Measurements from ENCODE around the gene CCDC122. TPM values are rescaled to one million over a fixed set of nuclear protein-coding genes. Genes with fewer than 3 reads are reported as not detected.
"Not testable (repeated sequence)": the region's sequence is repeated elsewhere in the genome, so short reads cannot be mapped to it uniquely, and the experiment has no call there.

Gene CCDC122
- polyA plus RNA-seq, 3 donors from 2014 or later: 0.84 to 6.9 (median 2.7) TPM

- DNase-seq: no peak
- Mint-ChIP-seq H3K9me3 (no peaks in the 10 kb centered on the region), H3K4me3 (no peak overlapping the region), H3K27me3 (ENCODE audit: low read depth in 3 of 3) (peaks cover 0 to 2% (median 1%) of the 10 kb centered on the region in 3 donors), H3K36me3 (peaks cover 0 to 4% (median 0%) of the 10 kb centered on the region in 3 donors), H3K27ac (no peak overlapping the region), H3K4me1 (no peaks in the 10 kb centered on the region)
These were observed 17.7 kb downstream of the CCDC122 start for GRCh38 chr13:43861863-43862262.

- Mint-ChIP-seq H3K4me3 (no peak overlapping the region), H3K36me3 (peaks cover 18 to 54% (median 34%) of the 10 kb centered on the region in 3 donors), H3K27ac (no peak overlapping the region), H3K4me1 (no peaks in the 10 kb centered on the region), H3K27me3 (ENCODE audit: low read depth in 3 of 3) (peaks cover 2 to 5% (median 3%) of the 10 kb centered on the region in 3 donors), H3K9me3 (peaks cover 40 to 61% (median 52%) of the 10 kb centered on the region in 6 donors)
- no peak for DNase-seq
These were observed 26.6 kb downstream of the CCDC122 start for GRCh38 chr13:43852923-43853404.

DNA sequence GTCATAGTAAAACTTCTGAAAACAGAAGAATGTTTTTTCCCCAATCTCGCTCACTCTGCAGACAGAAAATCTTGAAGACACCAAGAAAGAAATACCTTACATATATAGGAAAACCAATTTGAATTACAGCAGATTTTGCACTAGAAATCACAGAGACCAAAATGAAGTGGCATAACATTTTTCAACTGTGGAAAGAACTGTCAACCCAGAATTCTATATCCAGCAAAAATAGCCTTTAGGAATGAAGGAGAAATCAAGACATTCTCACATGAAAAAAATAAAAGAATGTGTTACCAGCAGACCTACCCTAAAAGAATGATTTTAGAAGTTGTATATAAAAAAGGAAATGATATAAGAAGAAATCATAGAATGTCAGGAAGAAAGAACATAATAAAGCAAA lies 28.7 kb downstream of the CCDC122 start:
- Mint-ChIP-seq H3K27me3 (ENCODE audit: low read depth in 3 of 3) (peaks cover 2 to 5% (median 3%) of the 10 kb centered on the region in 3 donors), H3K9me3 (peaks cover 40 to 61% (median 52%) of the 10 kb centered on the region in 6 donors), H3K36me3 (peaks cover 18 to 54% (median 34%) of the 10 kb centered on the region in 3 donors)

DNA sequence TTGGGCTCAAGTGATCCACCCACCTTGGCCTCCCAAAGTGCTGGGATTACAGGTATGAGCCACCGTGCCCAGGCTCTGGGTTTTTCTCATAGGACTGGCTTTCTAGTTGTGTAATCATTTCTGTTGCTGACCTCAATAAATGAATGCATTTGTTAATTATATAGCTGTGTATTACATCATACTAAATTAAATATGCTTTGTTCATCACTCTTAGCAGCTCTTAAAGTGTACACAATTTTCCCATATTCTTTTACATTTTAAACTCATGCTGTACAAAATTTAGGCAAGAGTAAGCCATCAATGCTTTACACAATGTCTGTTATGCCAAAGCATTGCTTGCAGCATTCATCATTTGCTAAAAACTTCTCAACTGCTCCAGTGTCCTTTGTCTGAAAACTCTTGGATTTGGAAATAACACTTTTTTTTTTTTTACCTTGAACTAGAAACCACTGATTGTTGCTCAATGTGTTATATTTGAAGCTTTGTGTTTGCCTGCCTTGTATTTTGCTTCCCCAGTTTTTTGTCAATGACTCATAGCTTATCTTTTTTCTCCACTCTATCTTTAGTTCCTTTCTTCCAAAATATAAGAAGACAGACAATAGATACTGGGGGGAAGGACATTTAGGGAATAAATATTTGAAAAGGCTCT lies 31.4 kb downstream of the CCDC122 start:
- Mint-ChIP-seq H3K4me3 (no peak overlapping the region), H3K4me1 (no peaks in the 10 kb centered on the region), H3K9me3 (peaks cover 28 to 38% (median 33%) of the 10 kb centered on the region in 6 donors)

More for the DNA sequence above, 28.7 kb downstream of the CCDC122 start:
- Mint-ChIP-seq H3K4me1 (no peaks in the 10 kb centered on the region), H3K27ac (no peak overlapping the region), H3K4me3 (no peak overlapping the region)
- DNase-seq: no peak

DNA sequence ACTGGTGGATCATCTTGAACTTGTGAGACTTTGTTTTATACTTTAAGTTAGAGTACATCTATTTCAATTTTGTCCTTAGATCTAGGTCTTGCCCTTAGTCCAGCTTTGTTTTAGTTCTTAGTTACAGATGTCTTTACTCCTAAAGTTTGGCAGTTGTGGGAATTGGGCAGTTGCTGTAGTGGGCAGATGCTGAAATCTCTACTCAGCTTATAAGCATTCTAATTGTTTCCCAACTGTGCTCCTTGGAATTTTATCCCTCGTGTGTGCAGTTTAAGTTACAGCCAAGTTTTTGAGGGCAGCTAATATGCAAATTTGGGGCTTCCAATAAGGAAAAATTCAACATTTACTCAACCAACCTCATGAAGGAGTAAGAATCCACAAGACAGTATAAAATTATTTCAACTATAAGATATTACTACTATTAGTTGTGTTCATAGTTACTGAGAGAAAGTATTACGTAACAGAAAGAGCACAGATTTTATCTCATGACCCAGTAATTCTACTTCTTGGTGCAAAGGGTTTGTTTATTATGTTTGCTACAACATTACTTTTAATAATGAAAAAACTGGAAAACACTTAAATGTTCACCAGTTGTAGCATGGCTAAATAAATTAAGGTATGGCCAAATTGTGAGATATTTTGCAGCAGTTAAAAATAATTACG lies 32.9 kb downstream of the CCDC122 start:
- peaks cover 0 to 5% (median 4%) of the 10 kb centered on the region in 3 donors for H3K27me3 Mint-ChIP-seq (ENCODE audit: low read depth in 3 of 3)
- no peak overlapping the region for H3K4me3 Mint-ChIP-seq
- H3K4me1 Mint-ChIP-seq: peaks cover 0 to 2% of the 10 kb centered on the region in 2 donors
- peaks cover 16 to 17% (median 16%) of the 10 kb centered on the region in 3 donors for H3K36me3 Mint-ChIP-seq
- no peak for DNase-seq
- peaks cover 17 to 23% (median 19%) of the 10 kb centered on the region in 6 donors for H3K9me3 Mint-ChIP-seq
- H3K27ac Mint-ChIP-seq: no peak overlapping the region

More for the DNA sequence above, 31.4 kb downstream of the CCDC122 start:
- DNase-seq: no peak
- Mint-ChIP-seq H3K36me3 (peaks cover 21 to 30% (median 29%) of the 10 kb centered on the region in 3 donors), H3K27me3 (ENCODE audit: low read depth in 3 of 3) (peaks cover 0 to 6% (median 4%) of the 10 kb centered on the region in 3 donors), H3K27ac (no peak overlapping the region)

GRCh38 chr13:43838909-43839308 lies 40.6 kb downstream of the CCDC122 start:
- peaks cover 0 to 8% of the 10 kb centered on the region in 2 donors for H3K4me1 Mint-ChIP-seq
- no peak for DNase-seq
- peaks cover 4 to 7% (median 5%) of the 10 kb centered on the region in 3 donors for H3K27me3 Mint-ChIP-seq (ENCODE audit: low read depth in 3 of 3)
- peaks cover 0 to 9% (median 0%) of the 10 kb centered on the region in 6 donors for H3K9me3 Mint-ChIP-seq
- no peak overlapping the region for H3K27ac Mint-ChIP-seq
- no peaks in the 10 kb centered on the region for H3K36me3 Mint-ChIP-seq
- H3K4me3 Mint-ChIP-seq: no peak overlapping the region

DNA sequence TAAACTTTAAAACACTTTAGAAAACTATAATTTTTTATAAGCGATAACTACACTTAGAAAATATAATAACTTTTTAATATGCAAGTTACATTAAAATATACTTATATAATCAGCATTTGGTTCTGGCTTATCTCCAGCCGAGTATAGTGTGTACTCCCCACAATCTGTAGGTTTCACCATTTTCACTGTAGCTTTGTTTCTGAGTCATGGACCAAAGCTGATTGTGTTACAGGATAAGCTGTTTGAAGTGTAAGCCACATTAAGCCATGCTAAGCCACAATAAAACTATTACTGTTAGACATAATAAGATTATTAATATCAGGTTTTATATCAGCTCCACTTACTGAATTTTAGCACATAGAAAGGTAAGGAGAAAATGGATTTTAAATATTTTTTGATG lies 43.8 kb downstream of the CCDC122 start:
- H3K4me3 Mint-ChIP-seq: no peak overlapping the region
- peaks cover 0 to 1% (median 0%) of the 10 kb centered on the region in 6 donors for H3K9me3 Mint-ChIP-seq
- no peaks in the 10 kb centered on the region for H3K36me3 Mint-ChIP-seq
- H3K27me3 Mint-ChIP-seq (ENCODE audit: low read depth in 3 of 3): peaks cover 2 to 6% (median 2%) of the 10 kb centered on the region in 3 donors
- no peaks in the 10 kb centered on the region for H3K4me1 Mint-ChIP-seq
- DNase-seq: peak in 1 of 3 donors; percentile 0
- H3K27ac Mint-ChIP-seq: no peak overlapping the region

DNA sequence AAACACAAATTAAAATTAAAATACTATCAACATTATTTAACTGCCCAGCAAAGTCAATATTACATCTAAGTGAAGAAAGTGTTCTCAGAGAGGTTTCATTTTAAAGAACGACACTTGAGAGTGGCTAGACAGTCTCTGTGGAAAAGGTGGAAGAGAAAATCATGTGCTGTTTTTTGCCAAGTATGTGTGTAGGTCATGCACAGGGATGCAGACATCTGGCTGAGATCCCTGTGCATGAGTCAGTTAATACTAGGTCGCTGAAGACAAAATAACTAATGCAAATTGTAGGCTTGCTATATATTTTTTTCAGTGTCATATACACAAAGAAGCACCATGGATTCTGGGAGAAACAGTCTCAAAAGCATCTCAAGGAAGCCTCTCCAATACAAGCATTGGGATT lies 48.5 kb downstream of the CCDC122 start:
- Mint-ChIP-seq H3K4me3 (no peak overlapping the region), H3K27me3 (ENCODE audit: low read depth in 3 of 3) (peaks cover under 1 to 7% (median 3%) of the 10 kb centered on the region in 3 donors), H3K4me1 (no peaks in the 10 kb centered on the region), H3K36me3 (no peaks in the 10 kb centered on the region), H3K27ac (no peak overlapping the region), H3K9me3 (no peaks in the 10 kb centered on the region)
- no peak for DNase-seq

GRCh38 chr13:43830497-43830881 lies 49.1 kb downstream of the CCDC122 start:
- Mint-ChIP-seq H3K36me3 (no peaks in the 10 kb centered on the region), H3K4me1 (no peaks in the 10 kb centered on the region), H3K27me3 (ENCODE audit: low read depth in 3 of 3) (peaks cover 1 to 9% (median 3%) of the 10 kb centered on the region in 3 donors), H3K27ac (no peak overlapping the region), H3K9me3 (no peaks in the 10 kb centered on the region), H3K4me3 (no peak overlapping the region)
- no peak for DNase-seq

- H3K9me3 Mint-ChIP-seq; H3K27me3 Mint-ChIP-seq (ENCODE audit: low read depth in 3 of 3); DNase-seq; H3K27ac Mint-ChIP-seq; H3K4me1 Mint-ChIP-seq; H3K4me3 Mint-ChIP-seq; H3K36me3 Mint-ChIP-seq: not testable (repeated sequence)
These were observed 54.9 kb downstream of the CCDC122 start for GRCh38 chr13:43824656-43825055.

GRCh38 chr13:43822969-43823368 lies 56.6 kb downstream of the CCDC122 start:
- H3K4me1 Mint-ChIP-seq: no peaks in the 10 kb centered on the region
- H3K36me3 Mint-ChIP-seq: no peaks in the 10 kb centered on the region

GRCh38 chr13:43816401-43816889 lies 63.1 kb downstream of the CCDC122 start:
- DNase-seq: no peak
- H3K9me3 Mint-ChIP-seq: no peaks in the 10 kb centered on the region
- H3K27ac Mint-ChIP-seq: no peak overlapping the region
- H3K27me3 Mint-ChIP-seq (ENCODE audit: low read depth in 3 of 3): peaks cover 0 to 5% (median 2%) of the 10 kb centered on the region in 3 donors
- no peaks in the 10 kb centered on the region for H3K36me3 Mint-ChIP-seq
- H3K4me1 Mint-ChIP-seq: no peaks in the 10 kb centered on the region
- no peak overlapping the region for H3K4me3 Mint-ChIP-seq

More at GRCh38 chr13:43822969-43823368, 56.6 kb downstream of the CCDC122 start:
- peaks cover 2 to 5% (median 3%) of the 10 kb centered on the region in 3 donors for H3K27me3 Mint-ChIP-seq (ENCODE audit: low read depth in 3 of 3)
- no peak overlapping the region for H3K27ac Mint-ChIP-seq
- no peak for DNase-seq
- no peak overlapping the region for H3K4me3 Mint-ChIP-seq
- H3K9me3 Mint-ChIP-seq: no peaks in the 10 kb centered on the region

DNA sequence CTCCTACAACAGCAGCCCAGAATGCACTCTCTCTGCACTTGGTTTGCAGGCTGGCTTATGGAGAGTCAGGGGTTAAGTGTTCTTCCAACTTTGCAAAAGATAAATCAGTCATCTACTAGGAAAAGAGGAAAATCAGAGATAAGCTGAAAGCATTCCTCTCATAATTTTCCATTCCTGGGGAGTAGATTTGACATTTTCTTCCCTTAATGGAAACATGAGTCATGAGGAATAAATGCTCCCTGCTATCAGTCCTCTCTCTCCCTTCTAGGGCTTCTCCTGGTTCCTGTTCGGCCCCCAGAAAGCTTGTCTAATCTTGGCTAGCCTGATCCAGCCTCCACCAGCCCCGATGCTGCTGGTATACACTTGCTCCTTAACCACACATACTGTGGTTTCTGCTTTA lies 64.3 kb downstream of the CCDC122 start:
- peaks cover 0 to 5% (median 2%) of the 10 kb centered on the region in 3 donors for H3K27me3 Mint-ChIP-seq (ENCODE audit: low read depth in 3 of 3)
- no peaks in the 10 kb centered on the region for H3K4me1 Mint-ChIP-seq
- no peak overlapping the region for H3K4me3 Mint-ChIP-seq
- no peak overlapping the region for H3K27ac Mint-ChIP-seq
- no peaks in the 10 kb centered on the region for H3K9me3 Mint-ChIP-seq
- no peak for DNase-seq
- no peaks in the 10 kb centered on the region for H3K36me3 Mint-ChIP-seq

DNA sequence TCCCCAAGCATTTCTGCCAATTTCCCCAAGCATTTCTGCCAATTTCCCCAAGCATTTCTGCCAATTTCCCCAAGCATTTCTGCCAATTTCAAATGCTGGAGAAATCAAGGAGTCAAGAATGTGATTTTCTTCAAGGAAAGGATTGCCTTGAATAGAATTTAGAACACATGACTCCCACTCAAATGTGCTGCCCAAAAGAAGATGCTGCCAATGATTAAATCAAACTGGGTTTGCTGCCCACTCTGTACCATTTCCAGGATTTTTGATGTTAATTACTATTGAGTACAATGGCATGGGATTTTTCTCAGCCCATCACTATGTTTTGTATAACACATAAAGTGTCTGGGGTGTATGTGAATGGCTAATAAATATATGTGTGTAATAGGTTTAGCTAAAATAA lies 70.9 kb downstream of the CCDC122 start:
- Mint-ChIP-seq H3K9me3 (no peaks in the 10 kb centered on the region), H3K27ac (no peak overlapping the region), H3K4me3 (no peak overlapping the region), H3K27me3 (ENCODE audit: low read depth in 3 of 3) (peaks cover 0 to 4% (median 3%) of the 10 kb centered on the region in 3 donors), H3K4me1 (no peaks in the 10 kb centered on the region), H3K36me3 (no peaks in the 10 kb centered on the region)
- DNase-seq: no peak

Measured in immature natural killer cell (primary cell).